Activated T-cell treated with anti-CD3 and anti-CD28 coated beads, Interleukin-2, amount 50 U/mL, for 1 hour (primary cell): ENCODE results near the gene AGBL4.

Experiments used
- DNase-seq: peaks from one replicate; pipeline ENCODE4 v3.0.0-alpha.2; 2020

Gene AGBL4

DNA sequence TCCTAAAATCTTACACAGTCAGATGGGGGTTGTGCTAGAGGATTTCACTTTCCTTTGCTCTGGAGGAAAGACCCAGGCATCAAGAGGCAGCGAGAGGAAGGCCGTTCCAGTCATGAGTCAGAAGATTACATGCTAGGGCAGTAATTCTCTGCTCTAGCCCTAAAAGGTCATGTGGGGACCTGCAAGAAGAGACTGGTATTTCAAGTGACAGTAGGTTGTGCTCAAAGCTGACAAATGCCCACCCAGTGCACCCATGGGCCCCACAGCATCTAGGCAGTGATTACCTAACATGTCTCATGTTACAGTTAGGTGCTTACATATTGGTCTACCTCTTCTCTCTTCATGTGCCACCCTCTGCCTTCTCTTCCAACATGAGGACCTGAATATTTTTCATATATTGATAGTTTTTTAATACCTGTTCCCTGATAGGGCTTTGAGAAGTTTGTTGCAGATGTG is 1147.4 kb downstream of the AGBL4 start:
- DNase-seq: no peak

DNA sequence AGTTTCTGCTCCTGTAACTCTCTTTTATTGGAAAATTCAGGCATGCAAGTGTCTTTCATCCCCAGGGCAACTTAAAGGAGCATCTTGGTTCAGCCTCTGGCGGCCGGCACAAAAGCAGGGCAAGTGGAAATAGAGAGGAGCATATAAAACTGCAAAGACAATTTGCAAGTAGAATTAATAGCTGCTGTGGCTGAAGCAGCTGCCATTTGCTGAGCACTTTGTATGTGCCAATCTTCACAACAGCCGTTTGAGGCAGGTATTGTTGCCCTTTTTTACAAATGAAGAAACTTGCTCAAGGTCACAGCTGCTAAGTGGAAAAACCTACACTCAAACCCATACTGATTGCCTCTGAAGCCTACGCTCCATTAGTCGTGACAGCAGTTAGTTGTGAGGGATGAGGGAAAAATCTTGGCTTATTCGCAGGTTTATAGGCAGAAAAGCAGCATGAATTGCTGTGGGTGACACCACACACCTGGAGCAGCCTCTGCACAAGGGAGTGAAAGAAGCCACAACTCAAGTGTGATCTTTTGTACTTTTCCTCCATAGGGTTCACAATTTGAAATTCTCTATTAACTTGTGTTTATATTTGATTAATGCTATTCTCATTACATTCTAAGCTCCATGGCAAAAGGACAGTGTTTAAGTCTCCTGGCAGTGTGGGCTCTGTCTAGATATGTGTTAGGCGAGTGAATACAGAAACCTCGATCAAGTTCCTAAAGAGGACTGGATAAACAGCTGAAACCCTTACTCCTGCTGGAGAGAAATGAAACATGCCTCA is 1148.0 kb downstream of the AGBL4 start:
- no peak for DNase-seq

DNA sequence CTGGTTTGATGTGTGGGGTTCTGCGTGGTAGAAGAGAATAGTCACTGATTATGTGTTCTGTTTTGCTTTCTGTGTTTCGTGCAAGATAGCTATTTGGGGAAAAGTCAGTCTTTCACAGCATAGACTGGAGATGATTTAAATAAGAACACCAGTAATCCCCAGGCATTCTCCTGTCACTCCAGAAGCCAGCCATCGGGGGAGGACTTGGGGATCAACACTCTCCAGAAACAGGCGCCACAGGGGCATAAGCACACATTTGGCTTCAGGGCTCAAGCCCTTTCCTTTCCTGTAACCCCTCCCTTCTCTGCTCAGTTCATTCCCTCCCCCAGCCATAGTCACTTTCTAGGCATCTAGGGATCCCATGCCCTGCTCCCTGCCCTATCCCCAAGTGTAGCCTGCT is 1149.8 kb downstream of the AGBL4 start:
- DNase-seq: no peak

DNA sequence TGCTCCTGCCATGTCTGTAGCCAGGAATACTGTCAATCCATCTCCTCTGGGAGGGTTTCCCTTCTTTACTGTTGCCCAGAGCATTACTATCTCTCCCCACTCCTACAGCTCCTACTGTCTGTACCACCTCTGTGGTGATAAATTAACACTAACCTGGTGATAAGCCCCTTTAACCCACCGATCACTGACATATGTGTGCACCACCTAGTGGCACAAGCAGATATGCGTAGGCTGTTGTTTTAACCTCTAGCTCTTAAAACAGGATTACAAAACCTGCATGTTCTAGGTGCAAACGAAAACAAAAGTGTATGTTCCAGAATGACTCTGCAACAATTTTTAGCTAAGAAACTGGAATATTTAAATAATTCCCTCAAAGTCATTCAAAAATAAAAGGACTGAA is 1153.2 kb downstream of the AGBL4 start:
- DNase-seq: no peak

DNA sequence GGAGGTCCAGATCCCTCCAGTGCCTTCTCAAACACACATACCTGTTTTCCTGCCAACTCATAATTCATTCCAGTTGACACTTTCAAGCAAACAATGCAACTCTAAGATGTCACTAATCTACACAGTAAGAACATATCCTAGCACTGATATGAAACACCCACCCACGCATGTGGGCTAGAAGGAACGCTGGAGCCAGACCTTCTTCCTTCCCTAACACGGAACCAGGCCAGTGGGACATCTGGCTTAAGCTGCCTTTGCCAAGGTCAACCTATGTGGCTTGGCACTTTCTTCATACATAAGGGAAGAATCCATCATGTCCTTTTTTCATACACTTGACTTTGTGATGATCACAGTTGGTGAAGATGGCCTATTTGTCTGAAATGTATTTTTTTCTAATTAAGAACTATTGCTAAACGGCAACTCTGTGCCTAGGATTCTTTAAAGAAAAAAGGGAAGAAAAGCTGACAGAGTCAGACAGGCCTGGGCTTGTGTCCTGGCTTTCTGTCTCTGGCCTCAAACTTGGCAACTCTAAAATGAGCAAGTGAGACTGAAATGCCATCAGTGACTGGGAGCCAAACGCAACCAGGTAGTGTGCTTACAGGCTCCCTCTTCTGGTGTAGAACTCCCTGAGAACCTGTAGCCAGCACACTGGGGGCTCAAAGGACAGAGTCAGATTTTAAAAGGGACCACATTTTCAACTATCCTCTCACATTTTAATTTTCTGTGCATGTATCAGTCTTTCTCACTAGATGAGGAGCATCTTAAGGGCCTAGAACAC is 1154.4 kb downstream of the AGBL4 start:
- no peak for DNase-seq

DNA sequence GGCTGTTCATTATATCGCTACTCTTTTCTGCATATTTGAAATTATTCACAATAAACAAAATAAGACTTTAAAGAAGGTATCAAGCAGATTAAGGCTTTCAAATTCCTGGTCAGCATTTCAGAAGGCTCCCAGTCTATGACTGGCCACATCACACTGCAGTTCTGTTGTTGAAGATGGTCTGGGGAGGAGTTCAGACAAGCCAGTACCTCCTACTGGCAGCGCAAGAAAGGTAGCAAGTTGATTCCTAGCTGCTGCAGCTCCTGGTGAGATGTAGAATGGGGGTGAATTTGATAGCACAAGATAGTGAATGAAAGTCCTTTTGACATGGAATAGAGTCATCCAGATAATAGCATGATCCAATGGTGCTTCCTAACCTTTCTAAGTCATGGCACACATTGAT is 1158.8 kb downstream of the AGBL4 start:
- DNase-seq: no peak

DNA sequence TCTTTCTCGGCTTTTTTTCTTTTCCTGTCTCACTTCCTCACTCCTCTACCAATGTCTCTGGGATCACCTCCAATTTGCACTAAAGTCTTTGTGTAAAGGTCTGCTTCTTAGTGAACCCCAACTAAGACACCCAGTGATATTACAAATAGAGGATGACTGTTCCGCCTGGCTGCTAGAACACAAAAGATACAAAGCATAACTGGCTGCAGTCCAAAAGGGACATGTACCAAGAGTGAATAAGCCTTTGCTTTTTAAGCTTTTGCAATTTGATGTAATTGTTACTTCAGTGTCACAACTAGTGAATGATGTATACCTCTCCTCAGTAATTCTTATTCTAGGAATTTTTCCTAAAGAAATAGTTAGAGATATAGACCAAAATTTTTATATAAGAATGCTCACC is 1164.3 kb downstream of the AGBL4 start:
- DNase-seq: no peak

DNA sequence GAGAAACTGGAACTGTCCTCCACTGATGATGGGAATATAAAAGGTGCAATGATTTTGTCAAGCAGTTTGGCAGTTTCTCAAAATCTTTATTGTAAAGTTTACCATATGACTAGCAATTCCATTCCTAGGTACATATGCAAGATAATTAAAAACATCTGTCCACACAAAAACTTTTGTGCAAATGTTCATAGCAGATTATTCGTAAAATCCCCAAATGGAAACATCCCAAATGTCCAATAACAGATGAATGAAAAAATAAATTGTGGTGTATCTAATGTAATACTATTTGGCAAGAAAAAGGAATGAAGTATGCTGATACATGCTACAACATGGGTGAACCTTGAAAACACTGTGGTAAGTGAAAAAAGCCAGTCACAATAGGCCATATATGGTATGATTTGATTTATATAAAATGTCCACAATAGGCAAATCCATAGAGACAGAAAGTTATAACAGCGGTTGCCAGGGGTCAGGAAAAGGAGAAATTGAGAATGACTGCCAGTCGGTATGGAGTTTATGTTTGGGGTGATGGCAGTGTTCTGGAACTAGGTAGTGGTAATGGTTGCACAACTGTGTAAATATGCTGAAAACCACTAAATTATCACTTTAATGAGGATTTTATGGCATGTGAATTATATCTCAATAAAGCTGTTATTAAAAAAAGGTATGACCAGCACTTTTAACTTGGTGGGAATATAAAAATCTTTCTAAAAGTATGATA is 1165.4 kb downstream of the AGBL4 start:
- DNase-seq: no peak

DNA sequence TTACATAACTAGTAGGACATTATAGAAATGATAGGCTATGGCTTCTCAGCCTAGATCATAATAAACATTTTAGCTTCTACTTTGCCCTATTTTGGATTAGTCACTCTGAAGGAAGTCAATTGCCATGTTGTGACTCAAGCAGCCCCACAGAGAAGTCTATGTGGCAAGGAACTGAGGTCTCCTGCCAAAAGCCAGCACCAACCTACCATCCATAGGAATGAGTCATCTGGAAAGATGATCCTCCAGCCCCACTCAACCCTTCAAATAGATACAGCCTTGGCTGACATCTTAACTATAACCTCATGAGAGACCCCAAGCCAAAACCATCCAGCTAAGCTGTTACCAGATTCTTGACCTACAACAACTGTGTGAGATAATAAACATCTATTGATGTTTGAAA is 1170.7 kb downstream of the AGBL4 start:
- DNase-seq: no peak

DNA sequence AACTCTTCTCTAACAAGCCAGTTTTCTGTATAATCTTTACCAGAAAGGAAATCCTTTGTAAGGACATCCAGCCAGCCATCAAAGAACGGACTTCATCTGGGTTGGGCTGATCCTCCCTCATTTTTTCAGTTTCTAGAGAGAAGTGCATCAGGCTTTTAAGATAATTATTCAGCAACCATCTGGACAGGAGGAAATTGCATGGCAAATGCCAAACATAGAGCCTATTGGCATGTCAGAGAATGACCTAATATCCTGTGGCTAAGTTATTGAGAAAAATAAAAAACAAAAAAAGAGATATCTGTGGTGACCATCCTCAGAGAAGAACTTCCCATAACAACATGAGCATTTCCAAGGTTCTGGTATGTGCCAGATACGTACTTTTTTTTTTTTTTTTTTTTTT is 1172.1 kb downstream of the AGBL4 start:
- DNase-seq: no peak

DNA sequence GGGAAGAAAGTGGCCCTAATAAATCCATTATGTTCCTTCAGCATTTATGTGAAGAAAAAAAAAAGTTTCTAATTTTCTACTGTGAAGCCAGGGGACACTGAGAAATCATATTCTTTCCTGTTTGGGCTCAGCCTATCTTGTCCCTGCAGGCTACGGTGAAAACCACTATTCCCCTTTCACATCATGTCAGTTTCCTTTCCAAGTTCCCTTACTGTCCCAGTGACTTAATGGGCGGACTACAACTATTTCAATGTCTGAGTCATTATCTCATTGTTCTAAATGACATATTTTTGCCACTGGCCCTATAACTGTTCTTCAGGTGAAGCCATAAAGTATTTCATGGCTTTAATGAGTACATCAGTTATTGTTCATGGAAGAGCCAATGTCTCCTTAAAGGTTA is 1175.7 kb downstream of the AGBL4 start:
- DNase-seq: no peak

DNA sequence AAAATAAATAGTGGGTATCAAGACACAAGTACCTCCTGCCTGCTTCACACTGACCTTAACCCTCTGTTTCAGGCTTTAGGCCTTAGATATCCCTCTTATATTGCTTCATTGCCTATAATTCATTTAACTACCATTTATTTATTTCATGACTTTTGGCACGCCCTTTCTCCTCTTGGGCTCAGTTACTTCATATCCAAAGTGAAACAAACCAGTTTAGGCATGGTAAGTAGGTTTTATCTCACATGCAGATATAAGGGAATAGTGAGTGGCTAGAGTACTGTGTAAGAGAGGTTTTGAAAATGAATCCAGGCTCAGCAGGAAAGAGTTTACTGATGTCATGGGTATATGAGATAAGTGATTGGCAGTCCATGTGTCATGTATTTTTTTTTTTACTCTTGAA is 1177.3 kb downstream of the AGBL4 start:
- DNase-seq: no peak

DNA sequence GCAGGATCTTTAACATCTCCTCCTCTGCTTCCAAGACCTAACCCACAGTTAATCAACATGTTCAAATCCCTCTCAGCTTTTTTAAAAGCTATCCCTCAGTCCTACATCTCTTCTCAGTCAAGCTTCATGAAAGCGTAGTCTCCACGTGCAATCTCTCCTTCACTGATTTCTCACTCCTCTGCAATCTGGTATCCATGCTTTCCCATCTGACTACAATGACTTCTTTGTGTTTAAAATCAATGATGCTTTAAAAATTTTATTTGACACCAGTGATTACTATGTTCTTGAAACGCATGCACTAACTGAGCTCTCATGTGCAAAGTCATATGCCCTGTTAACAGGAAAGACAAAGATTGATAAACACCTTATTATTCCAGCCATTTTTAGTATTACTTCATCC is 1179.6 kb downstream of the AGBL4 start:
- DNase-seq: no peak

DNA sequence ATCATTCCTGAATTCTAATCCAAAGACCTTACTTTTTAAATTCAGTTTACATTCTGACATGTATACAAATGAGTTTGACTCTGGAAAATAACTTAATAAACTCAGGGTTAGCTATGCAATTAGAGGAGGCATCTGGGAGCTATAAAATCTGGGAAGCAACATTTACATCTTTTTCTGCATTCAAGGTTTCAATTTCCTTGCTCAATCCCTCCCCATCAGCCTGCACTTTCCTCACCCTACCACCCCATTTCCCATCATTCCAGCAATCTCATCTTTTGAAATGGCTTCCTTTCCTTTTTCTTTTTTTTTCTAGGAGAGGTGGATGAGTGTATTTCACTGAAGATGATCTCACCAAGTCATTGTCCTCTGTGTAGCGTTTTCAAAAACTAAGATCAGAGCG is 1181.8 kb downstream of the AGBL4 start:
- no peak for DNase-seq

DNA sequence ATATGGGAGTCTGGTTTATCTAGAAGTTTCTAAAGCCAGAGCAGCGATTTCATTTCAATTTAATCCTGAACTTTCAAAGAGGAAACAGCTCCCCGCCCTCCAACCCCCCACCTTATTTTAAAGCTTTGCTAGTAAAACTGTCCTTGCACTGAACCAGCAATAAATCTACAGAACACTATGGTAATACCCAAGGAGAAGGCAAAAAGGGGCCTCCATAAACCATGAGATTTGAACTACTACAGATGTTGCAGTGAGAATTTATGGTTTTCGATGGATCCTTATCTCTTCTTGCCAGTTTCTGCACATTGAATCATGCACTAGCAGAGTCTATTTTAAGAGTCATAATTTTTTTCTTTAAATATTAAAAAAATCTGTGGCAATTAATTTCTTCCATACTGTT is 1182.3 kb downstream of the AGBL4 start:
- DNase-seq: no peak

DNA sequence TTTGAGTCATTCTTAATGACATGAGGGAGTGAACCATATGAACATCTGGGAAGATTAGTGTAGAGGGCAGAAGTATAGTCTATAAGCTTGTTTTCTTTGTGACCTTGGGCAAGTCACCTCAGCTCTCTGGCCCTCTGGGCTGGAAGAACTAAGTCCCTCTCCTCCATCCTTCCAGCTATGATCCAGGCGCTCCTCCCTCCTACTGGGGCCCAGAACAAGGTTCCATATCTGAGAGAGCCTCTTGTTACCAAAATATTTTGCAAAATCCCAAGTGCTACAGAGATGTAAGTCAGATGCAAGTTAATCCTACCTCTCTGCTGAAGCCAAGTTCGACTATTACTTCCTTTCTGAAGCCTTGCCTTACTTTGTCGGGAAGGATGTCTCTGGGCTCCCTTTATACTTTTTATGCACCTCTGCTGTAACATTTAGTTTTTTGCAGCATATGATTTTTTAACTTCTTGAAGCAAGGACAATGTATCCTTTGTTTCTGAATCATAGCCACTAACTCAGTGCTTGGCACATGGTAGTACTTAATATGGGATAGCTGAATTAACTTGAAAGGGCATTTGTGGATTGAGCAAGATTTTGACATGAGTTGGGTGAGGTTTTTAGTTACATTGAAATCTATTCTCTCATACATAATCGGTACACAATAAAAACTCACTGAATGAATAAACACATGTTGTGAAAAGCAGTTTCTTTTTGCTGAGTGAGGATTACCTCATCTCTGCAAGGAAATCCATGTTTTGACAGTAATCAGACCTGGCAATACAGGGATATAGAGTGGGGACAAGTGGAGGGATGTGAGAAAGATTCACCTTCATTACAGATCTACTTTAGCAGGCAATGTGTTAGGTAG is 1192.4 kb downstream of the AGBL4 start:
- no peak for DNase-seq

DNA sequence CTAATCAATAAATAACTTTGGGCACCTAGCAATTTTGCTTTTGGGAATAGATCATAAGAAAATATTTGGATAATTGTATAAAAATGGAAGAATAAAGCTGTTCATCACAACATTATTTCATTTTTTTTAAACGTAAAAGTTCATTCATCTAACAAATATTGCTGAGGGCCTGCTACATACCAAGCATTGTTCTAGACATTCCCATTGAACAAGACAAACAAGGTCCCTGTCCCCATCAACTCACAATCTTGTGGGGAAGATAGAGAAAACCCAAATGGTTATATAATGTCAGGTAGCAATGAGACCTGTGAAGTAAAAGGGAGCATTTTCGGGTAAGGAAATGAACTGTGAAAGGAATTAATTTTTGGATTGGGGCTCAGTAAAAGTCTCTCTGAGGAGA is 1193.0 kb downstream of the AGBL4 start:
- no peak for DNase-seq

DNA sequence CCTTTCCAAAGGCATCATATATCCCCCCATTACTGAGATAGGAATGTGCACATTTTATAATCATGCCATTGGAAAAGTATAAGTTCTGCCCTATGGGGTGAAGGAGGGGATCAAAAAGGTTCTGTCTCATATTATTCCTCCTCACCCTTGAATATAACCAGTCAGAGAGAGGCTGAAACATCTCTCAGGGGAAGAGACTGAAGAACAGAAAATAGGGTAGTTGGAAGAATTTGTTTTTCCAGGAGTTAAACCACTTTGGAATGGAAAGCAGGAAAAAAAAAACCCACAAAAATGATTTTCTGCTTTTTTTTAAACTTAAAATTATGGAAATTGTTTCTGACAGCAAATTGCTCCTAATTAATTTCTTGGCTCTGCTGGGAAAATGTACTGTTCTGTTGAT is 1194.3 kb downstream of the AGBL4 start:
- no peak for DNase-seq

DNA sequence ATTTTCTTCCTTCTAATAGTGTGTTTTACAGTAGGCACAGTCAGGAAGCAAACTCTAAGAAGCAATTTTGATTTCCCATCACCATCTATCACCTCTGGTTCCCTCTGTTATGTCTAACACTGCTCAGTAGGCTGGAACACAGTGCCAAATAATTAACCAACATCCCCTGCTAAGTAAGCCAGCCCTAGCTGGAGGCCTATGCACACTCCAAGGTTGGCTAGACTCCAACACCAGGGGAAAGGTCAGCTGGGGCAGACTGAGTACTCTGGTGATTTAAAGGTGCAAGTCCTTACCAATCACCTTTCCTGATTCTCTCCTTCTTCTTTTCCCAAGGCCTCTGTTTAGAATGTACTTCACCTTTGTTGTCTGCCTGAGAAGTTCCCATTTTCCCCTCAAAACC is 1200.6 kb downstream of the AGBL4 start:
- no peak for DNase-seq

DNA sequence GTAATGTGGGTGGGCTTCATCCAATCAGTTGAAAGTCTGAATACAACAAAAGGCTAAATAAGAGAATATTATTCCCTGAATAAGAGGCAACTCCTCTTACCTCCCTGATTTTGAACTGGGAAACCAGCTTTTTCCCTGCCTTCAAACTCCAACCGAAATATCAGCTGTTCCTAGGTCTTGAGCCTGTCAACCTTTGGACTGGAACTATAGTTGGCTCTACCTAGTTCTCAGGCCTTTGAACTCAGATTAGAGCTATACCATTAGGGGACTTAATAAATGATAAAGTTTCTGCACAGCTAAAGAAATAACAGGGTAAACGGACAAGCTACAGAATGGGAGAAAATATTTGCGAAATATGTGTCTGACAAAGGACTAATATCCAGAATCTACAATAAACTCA is 1203.3 kb downstream of the AGBL4 start:
- DNase-seq: no peak

DNA sequence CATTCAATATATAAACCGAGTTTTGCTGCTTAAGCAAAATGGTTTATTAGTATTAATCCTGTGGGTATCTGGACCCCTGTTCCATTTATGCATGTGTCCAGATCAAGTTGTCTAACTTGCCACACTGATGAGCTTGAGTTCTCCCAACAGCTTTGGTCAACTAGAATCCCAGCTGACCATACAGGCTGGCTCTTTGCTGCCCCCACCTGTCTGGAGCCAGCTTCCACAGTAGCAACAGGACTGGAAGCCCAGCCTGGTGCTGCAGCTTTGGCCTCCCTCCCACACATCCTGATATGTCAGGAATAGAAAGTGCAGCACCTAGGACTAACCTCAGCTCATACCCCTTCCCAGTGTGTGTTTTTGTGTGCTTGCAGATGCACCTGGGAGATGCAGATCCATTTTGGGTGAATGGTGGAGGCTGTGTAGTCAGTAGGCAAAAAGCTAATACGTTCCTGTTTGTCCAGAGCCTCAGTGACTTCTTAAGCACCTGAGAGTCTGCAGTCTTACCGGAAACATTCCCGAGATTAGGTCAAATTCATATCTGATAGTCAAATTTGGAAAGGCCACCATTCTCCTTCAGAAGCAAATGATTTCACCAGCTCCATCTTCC is 1206.1 kb downstream of the AGBL4 start:
- no peak for DNase-seq

DNA sequence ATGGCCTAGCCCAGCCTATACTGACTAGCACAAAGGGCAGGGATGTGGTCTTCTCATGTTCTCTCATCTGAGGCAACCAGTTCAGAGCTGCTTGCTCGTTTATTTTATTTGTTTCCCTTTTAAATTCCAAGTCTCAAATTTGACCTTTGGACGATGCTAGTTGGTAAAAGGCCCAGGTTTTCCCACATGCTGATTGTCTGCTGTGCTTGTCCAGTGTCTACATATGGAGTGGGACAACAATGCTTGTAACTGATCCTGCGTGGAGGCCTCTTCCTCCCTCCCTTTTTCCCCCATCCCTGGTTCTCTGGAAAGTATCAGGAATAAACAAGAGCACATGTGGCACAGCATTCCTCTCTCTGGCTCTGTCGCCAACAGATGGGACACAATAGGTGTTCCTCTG is 1213.0 kb downstream of the AGBL4 start:
- no peak for DNase-seq
